ENCODE measurements around the gene LAD1.

Gene LAD1

DNA sequence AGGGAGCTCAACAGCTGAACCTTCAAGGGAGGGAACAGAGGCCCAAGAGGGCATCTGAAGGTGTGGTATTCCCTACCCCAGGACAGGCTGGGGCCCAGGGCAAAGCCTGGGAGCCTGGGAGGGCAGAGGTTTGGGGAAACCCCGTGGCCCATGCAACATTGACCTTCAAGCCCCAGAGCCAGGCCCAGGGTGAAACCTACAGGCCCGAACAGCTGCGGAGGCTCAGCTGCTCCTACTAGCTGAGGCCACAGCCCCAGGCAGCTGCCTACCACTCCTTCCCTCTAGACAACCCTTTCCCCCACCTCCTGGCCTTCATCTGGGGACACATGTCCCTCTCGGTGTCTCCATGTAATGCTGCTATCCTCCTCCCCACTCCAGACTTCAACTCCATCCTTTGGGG lies 3.2 kb downstream of the LAD1 start:
- H3K4me3 ChIP-seq (ENCODE audit: low read depth, low read length), result no peak overlapping the region

DNA sequence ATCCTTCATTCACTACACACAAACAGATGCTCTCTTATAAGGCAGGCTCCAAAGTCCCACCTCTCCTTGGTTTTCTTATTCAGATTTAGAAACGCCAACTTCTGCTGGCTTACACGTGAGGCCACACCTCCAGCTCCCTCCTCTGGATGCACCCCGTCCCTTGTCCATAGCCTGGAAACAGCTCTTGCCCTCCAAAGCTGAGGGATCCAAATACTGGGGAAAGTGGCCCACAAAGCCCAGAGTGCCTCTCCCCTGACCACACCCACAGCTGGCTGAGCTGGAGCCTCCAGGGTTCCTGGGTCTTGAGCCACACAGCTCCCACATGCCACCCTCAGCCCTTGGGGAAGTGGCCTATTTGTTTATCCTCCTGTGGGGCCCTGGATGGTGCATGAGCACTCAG lies 4.5 kb downstream of the LAD1 start:
- H3K4me3 ChIP-seq (ENCODE audit: low read depth, low read length), result no peak overlapping the region

DNA sequence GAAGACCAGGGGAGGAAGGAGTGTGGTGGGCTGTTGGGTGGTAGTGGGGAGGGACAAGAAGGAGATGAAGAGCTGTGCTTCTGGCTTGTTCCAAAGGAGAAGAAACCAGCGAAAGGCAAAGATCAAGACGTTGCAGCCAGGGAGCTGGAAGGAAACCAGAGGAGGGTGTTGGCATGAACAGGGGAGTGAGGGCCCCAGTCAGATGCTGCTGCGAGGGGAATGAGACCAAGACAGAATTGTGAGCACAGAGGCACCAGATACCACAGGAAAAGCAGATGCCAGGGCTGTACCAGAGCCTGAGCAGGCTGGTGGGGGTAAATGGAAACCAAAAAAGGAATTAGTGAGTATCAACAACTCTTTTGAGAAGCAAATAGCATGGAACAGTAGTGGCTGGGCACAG lies 6.0 kb downstream of the LAD1 start:
- H3K4me3 ChIP-seq (ENCODE audit: low read depth, low read length), result no peak overlapping the region

DNA sequence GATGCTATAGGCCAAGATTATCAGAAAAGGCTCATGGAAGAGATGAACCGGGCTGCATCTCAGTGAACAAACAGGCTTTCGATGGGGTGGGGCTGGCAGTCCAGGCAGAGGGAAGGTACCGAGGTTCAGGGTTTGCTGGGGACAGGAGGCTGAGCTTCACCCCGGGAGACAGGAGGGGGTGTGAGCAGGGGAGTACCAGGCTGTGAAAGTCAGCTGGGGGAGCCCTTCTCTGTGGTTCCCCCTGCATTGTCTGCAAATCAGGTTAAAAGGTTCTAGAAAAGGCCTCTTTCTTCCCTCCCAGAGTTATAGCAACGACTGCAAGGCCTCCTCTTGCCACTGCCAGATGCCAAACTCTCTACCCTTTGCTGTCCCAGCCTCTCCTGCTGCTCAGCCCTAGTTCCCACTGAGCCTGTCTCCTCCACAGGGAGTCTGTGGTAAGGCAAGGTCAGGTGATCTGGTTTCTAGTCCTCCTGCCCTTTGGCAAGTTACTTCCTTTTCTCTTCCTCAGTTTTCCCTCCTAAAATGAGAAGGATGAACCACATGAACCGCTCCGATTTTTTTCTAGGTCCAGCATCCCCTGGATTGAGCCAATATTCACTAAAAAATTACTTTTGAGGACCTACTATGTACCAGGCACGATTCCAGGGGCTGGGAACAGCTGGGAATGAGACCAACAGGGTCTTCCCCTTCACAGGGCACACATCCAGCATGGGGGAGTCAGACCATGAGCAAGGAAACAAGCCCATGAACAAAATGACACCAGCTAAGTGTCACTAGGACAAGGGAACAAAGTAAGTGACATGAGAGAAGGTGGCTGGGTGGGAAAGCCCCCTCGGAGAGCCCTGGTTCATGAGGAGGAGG lies 7.2 kb downstream of the LAD1 start:
- no peak overlapping the region for H3K4me3 ChIP-seq (ENCODE audit: low read depth, low read length)

DNA sequence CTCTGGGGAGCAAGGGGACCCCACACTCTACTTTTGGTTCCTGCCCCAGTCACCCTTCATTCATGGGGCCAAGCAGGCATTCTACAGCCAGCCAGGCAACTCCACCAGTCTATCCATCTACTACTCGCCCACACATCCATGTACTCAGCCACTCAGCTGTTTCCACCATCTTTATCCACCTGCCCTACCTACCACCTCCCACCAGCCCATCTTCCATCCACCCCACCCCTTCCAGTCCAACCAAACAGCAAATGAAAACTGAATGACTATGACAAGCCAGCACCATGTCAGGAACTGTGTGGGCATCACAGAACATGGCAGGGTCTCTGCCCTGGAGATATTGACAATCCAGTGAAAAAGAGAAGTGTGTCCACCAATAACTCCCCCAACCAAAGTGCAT lies 7.9 kb downstream of the LAD1 start:
- no peak overlapping the region for H3K4me3 ChIP-seq (ENCODE audit: low read depth, low read length)

DNA sequence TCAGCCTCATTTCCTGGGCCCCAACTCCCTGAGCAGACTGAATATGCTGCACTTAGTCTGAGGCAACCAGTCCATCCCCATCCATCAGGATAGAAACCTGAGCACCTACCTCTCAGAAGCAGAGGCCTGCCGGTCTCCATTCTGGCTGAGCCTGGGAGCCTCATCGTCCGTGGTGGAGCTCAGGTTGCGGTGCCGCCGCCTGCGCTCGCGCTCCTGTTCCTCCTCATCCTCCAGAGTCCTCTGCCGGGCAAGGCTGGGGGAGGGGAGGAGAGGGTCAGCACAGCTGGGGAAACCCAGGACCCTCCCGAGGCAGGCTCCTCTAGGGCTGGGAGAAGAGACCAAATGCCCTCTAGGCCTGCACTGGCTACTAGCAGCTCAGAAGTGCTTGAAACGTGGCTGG lies 10.1 kb downstream of the LAD1 start:
- H3K4me3 ChIP-seq (ENCODE audit: low read depth, low read length), result no peak overlapping the region

DNA sequence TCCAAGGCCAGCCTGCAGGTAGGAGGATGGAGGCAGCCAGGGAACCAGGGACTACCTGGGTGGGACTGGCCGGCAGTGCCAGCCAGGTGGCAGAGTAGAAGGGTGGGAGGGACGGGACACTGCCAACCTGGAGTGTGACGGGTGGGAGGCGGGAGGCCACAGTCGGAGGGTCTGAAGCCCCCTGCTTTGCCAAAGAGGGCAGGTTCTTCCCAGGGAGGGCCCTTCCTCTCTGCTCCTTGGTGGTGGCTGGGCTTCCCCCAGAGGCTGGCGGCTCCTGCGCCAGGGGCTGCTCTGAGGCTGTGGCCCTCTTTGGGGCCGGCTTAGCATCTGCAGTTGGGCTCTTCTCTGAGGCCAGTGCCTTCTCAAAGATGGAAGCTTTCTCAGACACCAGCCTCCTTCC lies 12.9 kb downstream of the LAD1 start:
- no peak overlapping the region for H3K4me3 ChIP-seq (ENCODE audit: low read depth, low read length)

DNA sequence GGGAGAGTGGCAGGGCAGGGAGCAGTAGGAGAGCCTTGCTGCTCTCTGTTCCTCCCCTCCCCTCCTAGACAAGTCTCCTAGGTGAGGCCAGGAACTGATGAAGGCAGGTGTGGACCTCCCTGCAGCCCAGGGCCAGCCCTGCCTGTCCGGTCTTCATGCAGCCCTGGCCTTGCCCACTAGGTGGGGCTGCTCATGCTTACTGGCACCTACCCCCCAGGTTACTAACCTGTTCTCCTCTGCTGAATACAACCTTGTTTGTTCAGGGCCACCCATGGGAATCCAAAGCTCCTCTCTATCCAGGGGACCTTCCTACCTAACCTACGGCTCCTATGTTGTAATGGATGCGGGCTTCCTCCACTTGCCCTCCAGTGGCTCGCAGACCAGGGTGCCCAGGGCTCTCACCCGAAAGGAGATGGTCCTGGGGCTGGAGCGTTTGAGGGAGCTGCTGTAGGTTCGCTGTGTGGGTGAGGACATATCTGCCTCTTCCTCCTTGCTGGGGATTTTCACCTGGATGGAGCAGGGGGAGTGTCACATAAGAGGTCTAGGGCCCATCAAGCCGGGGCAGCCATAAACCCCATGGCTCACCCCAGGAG lies 13.7 kb downstream of the LAD1 start:
- no peak overlapping the region for H3K4me3 ChIP-seq (ENCODE audit: low read depth, low read length)

DNA sequence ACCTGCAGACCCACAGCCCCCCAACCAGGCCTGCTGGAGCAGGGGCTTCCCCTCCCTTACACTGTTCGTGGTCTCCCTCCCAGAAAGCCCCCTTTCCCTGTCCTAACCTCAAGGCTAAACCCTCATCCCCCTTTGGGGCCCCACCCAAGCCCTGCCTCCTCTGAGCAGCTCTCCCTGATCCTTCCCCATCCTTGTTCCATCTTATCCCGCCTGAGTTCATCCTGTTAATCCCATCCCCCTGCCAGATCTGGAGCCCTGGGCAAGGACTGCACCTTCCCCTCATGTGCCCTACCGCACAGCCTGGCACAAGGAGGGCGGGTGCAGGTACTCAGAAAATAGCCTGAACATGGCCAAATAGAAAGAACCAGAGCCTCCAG lies 14.7 kb downstream of the LAD1 start:
- H3K4me3 ChIP-seq (ENCODE audit: low read depth, low read length), result no peak overlapping the region

DNA sequence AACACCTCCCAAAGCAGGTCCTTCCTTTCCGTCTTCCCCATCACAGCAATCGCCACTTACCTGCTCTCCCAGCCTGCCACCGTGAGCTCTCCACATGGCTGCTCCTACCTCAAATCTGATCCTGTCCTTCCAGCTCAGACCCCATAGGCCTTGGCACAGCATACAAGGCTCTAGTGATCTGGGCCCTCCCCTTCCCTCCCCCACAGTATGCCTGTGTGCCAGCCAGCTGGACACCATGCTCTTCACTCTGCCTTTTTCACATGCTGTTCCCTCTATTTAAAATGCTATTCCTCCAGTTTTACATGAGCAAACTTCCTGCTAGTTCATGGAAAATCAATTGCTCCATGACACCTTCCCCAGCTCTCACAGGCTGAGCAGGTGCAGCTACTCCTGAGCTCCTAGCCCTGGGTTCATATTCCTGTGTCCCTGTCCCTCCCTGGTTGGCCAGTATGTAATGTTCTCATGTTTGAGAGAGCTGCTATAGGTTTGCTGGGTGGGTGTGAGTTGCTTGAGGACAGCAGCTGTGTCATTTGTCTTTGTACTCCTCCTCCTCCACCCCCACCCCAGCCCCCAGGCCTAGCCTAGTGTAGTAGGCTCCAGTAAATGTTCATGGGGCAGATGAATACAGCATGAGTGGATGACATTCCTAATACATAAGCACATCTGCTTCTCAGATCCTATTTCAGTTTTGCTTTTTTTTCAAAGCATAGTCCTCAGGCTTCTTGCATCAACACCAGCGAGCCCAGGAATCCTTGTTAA lies 15.3 kb downstream of the LAD1 start:
- no peak overlapping the region for H3K4me3 ChIP-seq (ENCODE audit: low read depth, low read length)

DNA sequence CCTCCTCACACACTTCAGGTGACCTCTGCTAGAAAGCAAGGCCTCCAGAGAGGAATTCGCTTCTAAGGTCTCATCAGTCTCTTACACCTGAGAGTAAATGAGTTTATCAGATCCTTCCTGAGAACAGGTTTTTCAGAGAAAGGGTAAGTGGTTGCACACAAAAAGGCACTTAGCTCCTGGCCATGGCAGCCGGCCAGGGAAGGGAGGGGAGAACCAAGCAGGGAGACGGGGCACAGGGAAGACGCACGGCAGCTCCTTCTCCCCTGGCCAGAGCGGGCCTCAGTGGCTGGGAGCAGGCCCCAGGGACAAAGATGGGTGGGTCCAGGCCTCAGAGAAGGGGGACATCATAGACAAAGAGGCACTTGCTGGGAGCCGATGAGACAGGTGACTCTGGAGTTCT lies 18.0 kb downstream of the LAD1 start:
- no peak overlapping the region for H3K4me3 ChIP-seq (ENCODE audit: low read depth, low read length)

DNA sequence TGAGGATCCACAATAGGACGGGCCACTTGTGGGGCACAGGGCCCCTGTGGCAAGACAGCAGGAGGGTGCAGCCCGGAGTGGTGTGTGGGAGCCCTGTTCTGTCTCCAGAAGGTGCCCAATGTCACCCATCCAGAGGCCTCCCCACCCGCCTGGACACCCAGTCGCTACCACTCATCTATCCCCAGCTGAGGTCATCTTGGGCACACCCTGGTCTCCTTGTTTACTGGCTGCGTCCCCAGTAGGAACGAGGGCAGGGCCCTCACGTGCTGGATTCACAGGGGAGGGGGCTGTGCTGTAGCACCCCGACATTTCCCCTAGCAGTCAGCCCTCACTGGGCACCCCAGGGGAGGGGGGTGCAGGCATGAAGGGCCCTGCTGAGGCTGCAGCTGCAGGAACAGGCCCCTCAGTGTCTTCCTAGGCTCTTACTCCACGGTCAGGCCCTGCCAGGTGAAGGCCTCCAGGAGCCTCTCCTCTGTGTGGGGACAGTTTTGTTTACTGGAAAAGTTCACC lies 19.3 kb downstream of the LAD1 start:
- no peak overlapping the region for H3K4me3 ChIP-seq (ENCODE audit: low read depth, low read length)

DNA sequence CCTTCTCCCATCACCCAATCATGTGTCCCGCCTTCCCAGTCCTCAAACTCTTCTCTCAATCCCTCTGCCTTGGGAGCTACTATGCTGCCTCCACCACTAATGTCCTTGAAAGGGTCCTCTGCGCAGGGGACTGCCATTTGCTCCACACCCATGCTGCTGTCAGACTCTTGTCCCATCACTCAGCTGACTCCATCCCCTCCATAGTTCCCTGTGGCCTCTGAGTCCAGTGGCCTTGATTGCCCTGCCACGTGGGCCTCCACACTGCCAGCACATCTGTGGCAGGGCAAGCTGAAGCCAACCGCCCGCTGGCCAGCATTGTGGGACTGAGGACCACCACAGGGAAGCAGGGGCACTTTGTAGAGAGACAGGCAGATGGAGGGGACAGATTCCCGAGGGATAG lies 20.3 kb downstream of the LAD1 start:
- H3K4me3 ChIP-seq (ENCODE audit: low read depth, low read length), result no peak overlapping the region

DNA sequence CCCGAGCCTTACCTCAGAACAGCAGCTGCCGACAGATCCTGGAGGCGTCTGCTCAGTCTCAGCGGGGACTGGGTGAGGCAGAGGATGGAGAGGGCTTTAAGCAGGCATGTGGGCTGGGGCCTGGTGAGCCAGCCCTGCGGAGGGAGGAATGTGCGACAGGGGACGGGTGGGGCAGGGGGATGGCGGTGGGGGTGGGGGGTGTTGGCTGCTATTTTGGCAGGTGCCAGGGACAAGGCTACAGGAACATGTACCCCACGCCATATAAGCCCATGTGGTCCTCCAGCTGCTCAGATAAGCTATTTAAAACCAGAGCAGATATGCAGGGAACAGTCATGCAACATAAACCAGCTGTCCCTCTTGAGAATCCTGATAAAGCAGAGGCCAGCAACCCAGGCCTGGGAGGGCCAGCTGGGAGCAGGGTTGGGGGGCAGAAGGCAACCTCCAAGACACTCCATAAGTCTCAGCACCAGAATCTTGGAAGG lies 21.5 kb downstream of the LAD1 start, which contains the start of gene TNNT2:
TNNT2 (minus strand) TSS at position 70 of the 482 bp plus-strand sequence. CDS start 4,426 bp downstream, outside the sequence.
- H3K4me3 ChIP-seq (ENCODE audit: low read depth, low read length), result no peak within 1 kb of the TSS

DNA sequence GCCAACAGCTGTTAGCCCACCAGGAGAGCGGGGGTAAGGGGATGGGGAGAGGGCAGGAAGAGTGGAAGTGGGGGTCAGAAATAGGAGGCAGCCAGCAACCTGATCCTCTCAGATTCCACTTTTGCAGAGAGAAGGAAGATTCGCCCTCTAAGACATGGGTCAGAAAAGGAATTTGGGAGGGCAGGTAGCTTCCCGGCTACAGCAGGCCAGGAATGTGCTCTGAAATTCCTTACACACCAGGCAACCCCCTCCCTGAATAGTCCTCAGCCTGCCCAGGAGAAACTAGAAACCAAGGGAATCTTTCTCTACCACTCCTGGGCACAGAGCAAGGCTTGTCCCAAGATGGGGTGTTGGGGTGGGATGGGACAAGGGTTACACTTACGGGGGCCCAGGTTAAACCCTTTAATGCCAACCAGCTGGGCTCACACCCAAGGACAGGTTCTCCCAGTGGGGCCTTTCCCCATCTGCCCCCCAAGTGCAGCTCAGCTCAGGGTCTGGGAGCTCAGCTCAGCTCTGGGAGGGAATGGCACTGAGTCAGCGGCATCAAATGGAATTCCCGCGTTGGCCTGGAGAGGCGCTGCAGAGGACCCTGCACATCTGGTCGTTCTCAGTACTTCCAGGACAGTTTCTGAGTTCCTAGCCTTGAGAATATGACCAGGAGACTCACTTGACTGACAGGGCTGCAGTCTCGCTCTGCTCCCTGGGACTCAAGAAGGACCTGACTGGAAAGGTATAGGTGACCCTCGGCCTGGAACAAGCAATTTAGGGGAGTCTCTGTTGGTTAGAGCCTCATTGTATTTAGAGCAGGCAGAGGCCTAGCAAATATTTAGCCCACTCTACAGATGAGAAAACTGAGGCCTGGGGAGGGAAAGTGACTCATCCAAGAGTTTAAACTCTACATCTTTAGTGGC lies 22.4 kb downstream of the LAD1 start:
- H3K4me3 ChIP-seq (ENCODE audit: low read depth, low read length), result no peak overlapping the region

DNA sequence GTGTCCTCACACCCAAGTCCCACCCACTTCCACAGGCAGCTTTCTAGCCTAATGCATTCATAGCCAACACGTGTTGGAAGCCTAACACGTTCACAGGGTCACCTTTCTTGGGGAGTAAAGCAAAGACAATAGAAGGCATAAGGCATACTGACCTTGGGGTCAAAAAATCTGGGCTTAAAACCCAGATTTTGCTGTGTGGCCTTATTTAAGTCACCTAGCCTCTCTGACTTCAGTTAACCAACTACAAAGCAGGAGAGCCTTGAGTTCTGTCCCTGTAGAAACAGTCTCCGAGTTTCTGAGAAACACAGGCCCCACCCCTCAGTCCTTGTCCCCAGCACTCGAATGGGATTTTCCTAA lies 23.0 kb downstream of the LAD1 start:
- H3K4me3 ChIP-seq (ENCODE audit: low read depth, low read length), result no peak overlapping the region

DNA sequence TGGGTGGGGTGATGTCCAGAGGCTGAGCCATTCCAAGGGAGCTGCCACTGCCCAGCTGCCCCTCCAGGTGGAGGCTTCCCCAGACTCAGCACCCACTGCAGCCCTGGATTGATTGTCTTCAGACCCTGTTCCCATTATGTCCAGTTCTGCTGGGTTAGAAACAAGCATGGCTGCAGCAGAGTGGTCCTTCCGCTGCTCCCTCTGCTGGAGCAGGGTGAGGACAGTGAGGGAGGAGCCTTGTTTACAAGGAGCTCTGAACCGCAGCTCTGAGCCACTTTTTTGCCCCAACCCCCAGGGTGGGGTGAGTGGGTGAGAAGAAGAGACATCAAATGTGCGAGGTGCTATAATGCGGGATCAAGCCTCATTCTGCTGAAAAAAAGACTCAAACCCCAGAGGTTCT lies 24.0 kb downstream of the LAD1 start:
- H3K4me3 ChIP-seq (ENCODE audit: low read depth, low read length), result no peak overlapping the region

DNA sequence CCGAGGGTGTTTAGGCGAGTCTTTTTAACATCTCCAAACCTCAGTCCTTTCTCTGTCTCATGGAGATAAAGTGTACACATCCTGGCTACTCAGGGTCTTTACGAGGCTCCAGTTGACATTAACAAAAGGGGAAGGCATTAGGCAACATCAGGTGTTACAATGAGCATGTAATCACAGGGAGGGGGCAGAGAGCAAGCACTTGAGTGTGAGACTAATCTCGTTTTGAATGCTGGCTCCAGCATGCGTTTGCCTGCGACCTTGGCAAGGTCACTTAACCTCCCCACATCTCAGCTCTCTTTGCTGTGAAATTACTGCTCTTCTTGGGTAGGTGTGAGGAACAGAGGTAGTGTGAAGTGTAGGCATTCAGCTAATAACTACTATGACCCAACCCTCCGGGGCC lies 24.8 kb downstream of the LAD1 start:
- H3K4me3 ChIP-seq (ENCODE audit: low read depth, low read length), result no peak overlapping the region

DNA sequence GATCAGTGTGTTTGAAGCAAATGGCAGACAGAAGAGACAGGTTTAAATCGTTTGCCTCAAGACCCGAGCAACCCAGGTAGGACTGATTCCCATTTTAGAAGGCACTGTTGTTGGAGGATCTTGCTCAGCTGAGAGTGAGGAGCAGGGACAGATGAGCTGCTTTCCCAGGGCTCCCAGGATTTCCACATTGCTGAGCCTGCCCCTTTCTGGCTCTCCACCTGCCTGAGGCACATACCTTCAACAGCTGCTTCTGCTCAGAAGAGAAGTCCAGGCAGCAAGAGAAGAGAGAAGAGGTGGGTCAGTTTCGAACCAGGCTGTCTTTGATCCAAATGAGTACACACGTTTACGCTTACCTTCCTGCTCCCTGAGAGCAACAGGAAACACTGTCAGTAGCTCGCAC lies 27.3 kb downstream of the LAD1 start:
- no peak overlapping the region for H3K4me3 ChIP-seq (ENCODE audit: low read depth, low read length)

DNA sequence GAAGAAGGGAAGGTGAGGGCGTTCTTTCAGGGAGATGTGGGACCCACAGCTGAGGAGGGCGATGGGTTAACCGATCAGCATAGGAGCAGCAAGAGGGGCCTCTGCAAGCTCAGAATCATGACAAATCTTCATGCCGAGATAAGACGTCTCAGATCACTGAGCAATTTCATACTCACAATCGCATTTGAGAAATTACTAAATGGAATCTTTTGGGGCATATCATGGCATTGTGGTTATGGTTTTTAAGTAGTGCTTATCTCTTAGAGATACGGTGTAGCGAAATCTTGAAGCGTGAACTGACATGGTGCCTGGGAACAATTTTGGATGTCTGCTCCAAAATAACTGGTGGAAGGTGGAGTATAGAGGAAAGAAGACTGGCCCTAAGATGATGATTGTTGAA lies 27.8 kb downstream of the LAD1 start:
- no peak overlapping the region for H3K4me3 ChIP-seq (ENCODE audit: low read depth, low read length)

DNA sequence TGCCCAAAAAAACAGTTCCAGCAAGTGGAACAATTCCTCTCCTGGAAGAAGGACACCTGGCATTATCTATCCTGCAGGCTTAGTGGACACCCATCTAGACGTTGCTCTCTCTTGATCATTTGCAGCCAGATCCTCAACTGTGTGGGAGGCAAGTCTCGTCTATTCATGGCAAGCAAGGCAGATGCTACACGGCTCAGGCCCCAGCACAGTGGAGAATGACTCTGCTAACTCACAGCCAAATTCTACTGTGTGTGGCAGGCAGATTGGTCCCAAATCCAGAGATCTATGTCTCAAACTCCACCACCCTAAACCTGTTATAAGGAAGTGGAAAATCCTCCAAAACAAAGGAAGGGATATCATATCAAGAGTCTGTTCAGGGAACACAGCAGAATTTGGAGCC lies 28.6 kb downstream of the LAD1 start:
- no peak overlapping the region for H3K4me3 ChIP-seq (ENCODE audit: low read depth, low read length)
